A549 (cell line): ENCODE results near the gene SAMD8.

ENCODE experiments used
- CEBPB ChIP-seq, 2 experiments: fragments of >200 bp in 1 of 2; sonication (Bioruptor Twin) in 1 of 2; formaldehyde crosslinking in 1 of 2; IDR thresholded peaks; 2 replicates each; pipeline ENCODE4 v1.6.1; 2012 to 2016
- CHD2 ChIP-seq: fragments of 150-350 bp; IDR thresholded peaks from 2 replicates; pipeline ENCODE4 v1.6.1; 2014; ENCODE audit warnings: low read length; ENCODE audit not compliant: partially characterized antibody
- EP300 ChIP-seq, 2 experiments: fragments of >200 bp; sonication (Bioruptor Twin); formaldehyde crosslinking; IDR thresholded peaks; 2 replicates in 1 of 2; 3 replicates in 1 of 2; pipeline ENCODE4 v1.6.1; 2016 to 2017
- HOXA7 ChIP-seq: fragments of 250-450 bp; sonication (Bioruptor Pico); IDR thresholded peaks from 2 replicates; pipeline ENCODE4 v1.5.0; 2020; ENCODE audit warnings: mild to moderate bottlenecking, moderate library complexity
- KDM5A ChIP-seq: fragments of 200-600 bp; sonication (generic); IDR thresholded peaks from 2 replicates; pipeline ENCODE4 v1.6.1; 2016; ENCODE audit warnings: antibody characterized with exemption, mild to moderate bottlenecking
- MYC ChIP-seq: IDR thresholded peaks from 2 replicates; pipeline ENCODE4 v1.6.1; 2012; ENCODE audit warnings: mild to moderate bottlenecking, inconsistent platforms, low read length, improper control_type of control experiment, borderline replicate concordance
- PHF8 ChIP-seq: fragments of 200-600 bp; sonication (generic); IDR thresholded peaks from 2 replicates; pipeline ENCODE4 v1.6.1; 2016; ENCODE audit warnings: low read depth, mild to moderate bottlenecking, antibody characterized with exemption, moderate library complexity, borderline replicate concordance
- POLR2A ChIP-seq: IDR thresholded peaks from 2 replicates; pipeline ENCODE4 v1.6.1; 2012; ENCODE audit warnings: mild to moderate bottlenecking, low read length
- RAD21 ChIP-seq, 2 experiments: fragments of >200 bp in 1 of 2; sonication (Bioruptor Twin) in 1 of 2; formaldehyde crosslinking in 1 of 2; IDR thresholded peaks in 1 of 2; conservative IDR thresholded peaks in 1 of 2; 2 replicates in 1 of 2; 3 replicates in 1 of 2; pipeline ENCODE4 v1.6.1; 2012 to 2018; ENCODE audit warnings: inconsistent platforms in 1 of 2
- ZFP36 ChIP-seq: fragments of 450-650 bp; IDR thresholded peaks from 2 replicates; pipeline ENCODE4 v1.6.1; 2014; ENCODE audit warnings: borderline replicate concordance; ENCODE audit not compliant: partially characterized antibody
- TF ChIP-seq, protein P1 (sequence below): fragments of >200 bp; sonication (Bioruptor Twin); formaldehyde crosslinking; IDR thresholded peaks from 3 replicates; pipeline ENCODE4 v1.5.1; 2016
- TF ChIP-seq, protein P2 (sequence below): fragments of 250-450 bp; sonication (Bioruptor Pico); IDR thresholded peaks from 2 replicates; pipeline ENCODE4 v1.5.0; 2021; ENCODE audit warnings: mild to moderate bottlenecking, moderate library complexity, borderline replicate concordance
- TF ChIP-seq, protein P3 (sequence below): IDR thresholded peaks from 2 replicates; pipeline ENCODE4 v1.6.1; 2012

DNA sequence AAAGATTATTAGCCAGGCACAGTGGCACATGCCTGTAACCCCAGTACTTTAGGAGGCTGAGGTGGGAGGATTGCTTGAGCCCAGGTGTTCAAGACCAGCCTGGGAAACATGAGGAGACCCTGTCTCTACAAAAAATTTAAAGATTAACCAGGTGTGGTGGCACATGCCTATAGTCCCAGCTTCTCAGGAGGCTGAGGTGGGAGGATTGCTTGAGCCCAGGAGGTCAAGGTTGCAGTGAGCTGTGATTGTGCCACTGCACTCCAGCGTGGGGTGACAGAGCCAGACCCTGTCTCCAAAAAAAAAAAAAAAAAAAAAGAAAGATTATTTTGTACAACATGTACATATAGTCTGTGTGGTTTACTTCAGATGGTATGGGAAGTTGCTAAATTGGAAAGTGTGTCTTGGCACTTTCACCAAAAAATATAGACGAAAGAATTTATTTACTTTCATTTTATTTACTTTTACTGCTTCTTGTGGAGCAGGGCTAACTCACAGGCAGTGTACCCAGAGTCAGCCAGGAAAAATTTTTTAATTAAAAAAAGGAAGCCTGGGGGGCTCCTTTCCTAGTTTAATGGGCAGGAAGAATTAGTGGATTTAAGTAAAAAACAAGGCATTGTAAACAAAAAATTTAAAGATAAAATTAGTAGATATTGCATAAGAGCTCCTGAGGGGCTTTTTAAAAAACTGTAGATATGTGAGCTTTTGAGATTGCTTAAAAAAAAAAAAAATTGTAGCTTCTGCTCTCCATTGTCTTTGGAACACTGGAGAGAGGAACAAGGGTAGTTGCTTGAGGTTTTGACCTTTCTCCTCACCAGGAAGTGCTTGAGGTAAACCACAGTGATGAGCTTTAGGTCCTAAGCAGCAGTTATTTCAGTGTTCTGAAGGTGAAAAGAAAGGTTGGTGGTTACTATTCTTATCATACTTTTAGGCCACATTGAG lies 54.5 kb downstream of the SAMD8 start:
- TF ChIP-seq ZFP36 (no peak), RAD21 (conservative IDR thresholded peaks at IDR 0.05 in 1 of 2, IDR thresholded peaks at IDR 0.05 in 1 of 2) (no peak), HOXA7 (no peak), PHF8 (no peak), POLR2A (no peak), CHD2 (no peak), MYC (no peak), CEBPB (IDR thresholded peaks at IDR 0.05) (no peak), EP300 (IDR thresholded peaks at IDR 0.05) (no peak), KDM5A (no peak)
- TF ChIP-seq, protein P1, sequence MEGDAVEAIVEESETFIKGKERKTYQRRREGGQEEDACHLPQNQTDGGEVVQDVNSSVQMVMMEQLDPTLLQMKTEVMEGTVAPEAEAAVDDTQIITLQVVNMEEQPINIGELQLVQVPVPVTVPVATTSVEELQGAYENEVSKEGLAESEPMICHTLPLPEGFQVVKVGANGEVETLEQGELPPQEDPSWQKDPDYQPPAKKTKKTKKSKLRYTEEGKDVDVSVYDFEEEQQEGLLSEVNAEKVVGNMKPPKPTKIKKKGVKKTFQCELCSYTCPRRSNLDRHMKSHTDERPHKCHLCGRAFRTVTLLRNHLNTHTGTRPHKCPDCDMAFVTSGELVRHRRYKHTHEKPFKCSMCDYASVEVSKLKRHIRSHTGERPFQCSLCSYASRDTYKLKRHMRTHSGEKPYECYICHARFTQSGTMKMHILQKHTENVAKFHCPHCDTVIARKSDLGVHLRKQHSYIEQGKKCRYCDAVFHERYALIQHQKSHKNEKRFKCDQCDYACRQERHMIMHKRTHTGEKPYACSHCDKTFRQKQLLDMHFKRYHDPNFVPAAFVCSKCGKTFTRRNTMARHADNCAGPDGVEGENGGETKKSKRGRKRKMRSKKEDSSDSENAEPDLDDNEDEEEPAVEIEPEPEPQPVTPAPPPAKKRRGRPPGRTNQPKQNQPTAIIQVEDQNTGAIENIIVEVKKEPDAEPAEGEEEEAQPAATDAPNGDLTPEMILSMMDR = no peak
- TF ChIP-seq, protein P2, sequence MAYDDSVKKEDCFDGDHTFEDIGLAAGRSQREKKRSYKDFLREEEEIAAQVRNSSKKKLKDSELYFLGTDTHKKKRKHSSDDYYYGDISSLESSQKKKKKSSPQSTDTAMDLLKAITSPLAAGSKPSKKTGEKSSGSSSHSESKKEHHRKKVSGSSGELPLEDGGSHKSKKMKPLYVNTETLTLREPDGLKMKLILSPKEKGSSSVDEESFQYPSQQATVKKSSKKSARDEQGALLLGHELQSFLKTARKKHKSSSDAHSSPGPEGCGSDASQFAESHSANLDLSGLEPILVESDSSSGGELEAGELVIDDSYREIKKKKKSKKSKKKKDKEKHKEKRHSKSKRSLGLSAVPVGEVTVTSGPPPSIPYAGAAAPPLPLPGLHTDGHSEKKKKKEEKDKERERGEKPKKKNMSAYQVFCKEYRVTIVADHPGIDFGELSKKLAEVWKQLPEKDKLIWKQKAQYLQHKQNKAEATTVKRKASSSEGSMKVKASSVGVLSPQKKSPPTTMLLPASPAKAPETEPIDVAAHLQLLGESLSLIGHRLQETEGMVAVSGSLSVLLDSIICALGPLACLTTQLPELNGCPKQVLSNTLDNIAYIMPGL (CRISPR knock-in tag) = no peak
- TF ChIP-seq, protein P3, sequence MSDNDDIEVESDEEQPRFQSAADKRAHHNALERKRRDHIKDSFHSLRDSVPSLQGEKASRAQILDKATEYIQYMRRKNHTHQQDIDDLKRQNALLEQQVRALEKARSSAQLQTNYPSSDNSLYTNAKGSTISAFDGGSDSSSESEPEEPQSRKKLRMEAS = no peak
